ENCODE measurements around the gene TMEM255B. TPM values are rescaled to one million over a fixed set of nuclear protein-coding genes. Genes with fewer than 3 reads are reported as not detected.

Gene TMEM255B
- total RNA-seq, 2 experiments from 2014 or later = 0.61 to 0.88 TPM

DNA sequence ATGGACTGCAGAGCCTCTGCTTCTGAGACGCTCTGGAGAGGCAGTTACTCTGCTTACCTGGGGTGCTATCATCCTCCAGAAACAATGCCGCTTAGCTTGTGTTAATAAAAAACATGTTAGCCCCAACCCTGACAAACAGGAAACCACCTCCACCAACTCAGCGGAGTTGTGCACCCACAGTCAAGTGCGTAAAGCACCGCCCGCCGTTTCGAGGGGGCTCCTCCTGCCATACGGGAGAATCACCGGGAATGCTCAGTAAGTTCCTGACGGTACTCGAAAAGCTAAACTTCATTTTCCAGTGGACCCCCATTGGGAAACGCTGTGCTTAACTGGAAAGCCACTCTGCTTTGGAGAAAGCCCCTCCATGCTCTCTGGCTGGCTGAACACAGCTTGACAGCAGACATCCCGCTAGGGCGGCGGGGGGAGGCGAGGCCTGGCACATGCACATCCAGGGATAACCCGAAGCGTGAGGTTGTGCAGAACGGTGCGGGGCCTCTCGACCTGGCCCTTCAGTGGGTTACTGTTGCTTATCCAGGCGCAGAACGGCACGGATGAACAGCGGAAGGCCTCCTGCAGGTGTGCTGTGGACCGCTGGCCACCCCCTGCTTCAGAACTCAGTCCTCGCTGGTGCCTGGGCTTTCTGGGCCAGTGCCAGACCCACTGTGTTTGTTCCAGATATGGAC, 87.8 kb downstream of the TMEM255B start:
- Mint-ChIP-seq H3K4me1 (ENCODE audit: low read depth) (peaks cover 28% of the 10 kb centered on the region), H3K36me3 (no peaks in the 10 kb centered on the region), H3K27me3 (no peaks in the 10 kb centered on the region), H3K27ac (no peak overlapping the region), H3K4me3 (no peak overlapping the region), H3K9me3 (no peaks in the 10 kb centered on the region)
- DNase-seq = no peak
- CTCF ChIA-PET = no interaction called here
- intact Hi-C loops (cut with micrococcal nuclease) = no loop called here
- POLR2A ChIA-PET = no interaction called here

DNA sequence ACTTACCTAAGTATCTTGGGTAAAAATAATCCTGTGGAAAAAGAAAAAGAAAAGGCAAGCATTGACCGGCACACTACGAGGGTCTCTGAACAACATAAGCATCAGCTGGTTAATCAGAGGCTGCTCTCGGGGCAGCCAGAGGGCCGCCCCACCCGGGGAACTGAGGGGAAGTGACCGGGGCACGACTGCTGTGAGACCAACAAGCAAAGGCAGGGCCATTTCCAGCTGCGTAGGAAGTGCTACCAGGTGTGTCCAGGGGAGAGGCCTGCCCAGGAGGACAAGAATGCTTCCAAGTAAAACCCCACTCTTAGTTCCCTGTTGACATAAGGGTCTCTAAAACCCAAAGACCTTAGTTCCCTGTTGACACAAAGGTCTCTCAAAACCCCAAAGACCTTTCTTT, 89.0 kb downstream of the TMEM255B start:
- peaks cover 28% of the 10 kb centered on the region for H3K4me1 Mint-ChIP-seq (ENCODE audit: low read depth)
- H3K4me3 Mint-ChIP-seq = no peak overlapping the region
- intact Hi-C loops (cut with micrococcal nuclease) = no loop called here

DNA sequence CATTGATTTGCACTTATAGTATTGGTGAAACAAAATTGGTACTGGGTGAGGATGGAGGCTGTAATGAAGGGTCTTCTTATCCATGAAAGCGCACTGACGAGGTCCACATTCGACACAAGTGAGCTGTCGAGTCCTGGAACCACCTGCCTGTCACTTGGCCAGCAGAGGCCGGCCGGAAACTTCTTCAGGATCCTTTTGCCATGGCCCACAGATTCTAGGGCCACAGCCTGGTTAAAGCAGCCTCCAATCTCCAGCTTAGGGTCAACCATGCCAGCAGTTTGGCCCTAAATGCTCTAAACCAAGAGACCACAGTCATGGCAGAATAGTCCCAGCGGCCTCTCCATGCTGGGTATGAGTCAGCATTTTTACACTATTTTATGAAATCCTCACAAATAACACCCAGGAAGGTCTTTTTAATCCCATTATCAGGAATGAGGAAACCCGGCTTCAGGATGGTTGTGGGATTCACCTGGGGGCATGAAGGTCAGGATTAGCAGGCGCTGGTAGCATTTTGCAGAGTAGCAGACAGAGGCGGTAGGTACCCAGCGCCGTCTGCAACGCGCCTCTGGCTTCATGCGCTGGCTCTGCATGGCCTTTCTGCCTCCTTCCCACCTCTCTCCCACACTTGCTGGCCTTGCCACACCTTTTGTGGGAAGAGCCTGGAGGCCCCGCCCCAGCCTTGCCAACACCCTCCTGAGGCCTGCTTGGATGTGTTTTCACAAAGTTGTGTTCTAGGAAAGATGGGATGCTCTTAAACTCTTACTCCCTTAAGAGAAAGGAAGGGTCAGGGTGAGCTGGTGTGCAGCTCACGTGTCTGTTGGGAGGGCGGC, 89.6 kb downstream of the TMEM255B start:
- no peaks in the 10 kb centered on the region for H3K36me3 Mint-ChIP-seq
- H3K27ac Mint-ChIP-seq = no peak overlapping the region
- DNase-seq = peak; percentile 3
- H3K4me1 Mint-ChIP-seq (ENCODE audit: low read depth) = peaks cover 28% of the 10 kb centered on the region
- H3K9me3 Mint-ChIP-seq = no peaks in the 10 kb centered on the region
- ChIA-PET POLR2A (no interaction called here), CTCF (no interaction called here)
- no peaks in the 10 kb centered on the region for H3K27me3 Mint-ChIP-seq
- no peak overlapping the region for H3K4me3 Mint-ChIP-seq
- intact Hi-C loops (cut with micrococcal nuclease) = no loop called here

More for the DNA sequence above, 89.0 kb downstream of the TMEM255B start:
- no peaks in the 10 kb centered on the region for H3K36me3 Mint-ChIP-seq
- DNase-seq = peak; percentile 3
- ChIA-PET CTCF (no interaction called here), POLR2A (no interaction called here)
- no peaks in the 10 kb centered on the region for H3K9me3 Mint-ChIP-seq
- no peaks in the 10 kb centered on the region for H3K27me3 Mint-ChIP-seq
- no peak overlapping the region for H3K27ac Mint-ChIP-seq

DNA sequence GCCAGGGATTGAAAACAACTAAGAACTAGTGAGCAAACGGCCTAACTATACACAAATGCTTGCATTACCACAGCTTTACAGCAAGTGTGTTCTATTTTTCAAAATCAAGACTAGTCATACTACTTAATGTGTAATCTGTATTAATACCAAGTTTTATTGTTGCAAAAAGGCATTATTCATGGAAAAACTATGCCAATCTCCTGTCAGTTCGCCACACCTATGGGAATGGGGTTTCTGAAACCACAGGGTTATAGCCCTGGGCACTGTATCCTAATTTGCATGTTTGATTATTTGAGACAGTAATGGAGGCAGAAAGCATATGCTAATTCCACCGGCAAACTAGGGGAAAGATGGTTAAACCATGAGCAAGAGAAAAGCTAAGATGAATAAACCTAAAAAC, 90.5 kb downstream of the TMEM255B start:
- Mint-ChIP-seq H3K4me3 (no peak overlapping the region), H3K4me1 (ENCODE audit: low read depth) (peaks cover 28% of the 10 kb centered on the region), H3K27me3 (no peaks in the 10 kb centered on the region), H3K27ac (no peak overlapping the region), H3K9me3 (no peaks in the 10 kb centered on the region), H3K36me3 (no peaks in the 10 kb centered on the region)
- ChIA-PET POLR2A (no interaction called here), CTCF (no interaction called here)
- DNase-seq = no peak
- intact Hi-C loops (cut with micrococcal nuclease) = no loop called here

DNA sequence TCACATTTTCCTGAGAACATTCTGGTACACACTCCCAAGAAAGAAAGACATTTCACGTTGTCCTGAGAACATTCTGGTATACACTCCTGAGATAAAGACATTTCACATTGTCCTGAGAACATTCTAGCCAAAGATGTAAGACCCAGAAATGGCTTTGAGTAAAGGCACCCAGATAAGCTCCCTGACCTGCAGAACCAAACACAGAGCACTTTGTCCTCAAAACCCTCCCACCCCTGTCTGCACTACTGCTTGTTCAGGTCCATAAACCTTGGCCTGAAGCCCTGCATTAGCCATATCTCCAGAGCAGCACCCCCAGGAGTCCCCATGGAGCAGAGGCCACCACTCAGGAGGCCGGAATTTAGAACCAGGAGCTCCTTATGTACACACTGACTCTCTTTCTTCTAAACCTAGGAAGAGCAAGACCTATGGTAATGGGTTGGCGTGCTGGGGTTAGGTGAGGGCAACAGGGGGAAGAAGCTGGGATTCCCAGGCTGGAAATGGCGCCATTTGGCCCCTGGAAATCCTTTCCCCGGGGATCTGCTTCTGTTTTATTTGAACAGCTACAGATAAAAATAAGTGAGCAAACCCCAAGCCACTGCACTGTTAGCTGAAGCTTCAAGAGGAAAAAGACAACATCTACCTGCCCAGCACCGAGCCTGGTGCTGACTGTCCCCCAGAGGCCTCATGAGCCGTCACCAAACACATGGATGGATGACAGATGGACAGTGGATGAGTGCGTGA, 91.1 kb downstream of the TMEM255B start:
- POLR2A ChIA-PET = no interaction called here
- no peak overlapping the region for H3K27ac Mint-ChIP-seq
- H3K9me3 Mint-ChIP-seq = no peaks in the 10 kb centered on the region
- CTCF ChIA-PET = no interaction called here
- no peak for DNase-seq
- H3K27me3 Mint-ChIP-seq = no peaks in the 10 kb centered on the region
- no peak overlapping the region for H3K4me3 Mint-ChIP-seq
- peaks cover 26% of the 10 kb centered on the region for H3K4me1 Mint-ChIP-seq (ENCODE audit: low read depth)
- intact Hi-C loops (cut with micrococcal nuclease) = no loop called here
- no peaks in the 10 kb centered on the region for H3K36me3 Mint-ChIP-seq

DNA sequence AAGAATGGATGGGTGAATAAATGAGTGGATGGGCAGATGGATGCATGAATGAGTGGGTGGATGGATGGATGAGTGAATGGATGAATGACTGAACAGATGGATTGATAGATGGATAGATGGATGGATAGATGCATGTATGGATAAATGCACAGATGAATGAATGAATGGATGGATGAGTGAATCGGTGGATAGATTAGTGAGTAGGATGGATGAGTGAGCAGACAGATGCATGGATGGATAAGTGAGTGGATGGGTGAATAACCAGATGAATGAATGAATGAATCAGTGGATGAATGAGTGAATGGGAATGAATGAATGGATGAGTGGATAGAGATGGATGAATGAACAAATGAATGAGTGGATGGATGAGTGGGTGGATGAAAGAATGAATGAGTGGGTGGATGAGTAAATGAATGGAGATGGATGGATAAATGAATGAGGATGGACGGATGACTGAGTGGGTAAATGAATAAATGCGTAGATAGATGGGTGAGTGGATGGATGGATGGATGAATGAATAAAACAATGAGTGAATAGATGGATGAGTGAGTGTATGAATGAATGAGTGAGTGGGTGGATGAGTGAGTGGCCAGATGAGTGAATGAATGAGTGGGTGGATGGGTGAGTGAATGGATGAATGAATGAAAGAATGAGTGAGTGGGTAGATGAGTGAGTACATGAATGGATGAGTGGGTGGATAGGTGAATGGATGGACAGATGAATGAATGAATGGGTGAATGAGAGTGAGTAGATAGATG, 91.9 kb downstream of the TMEM255B start:
- Mint-ChIP-seq H3K4me3 (no peak overlapping the region), H3K9me3 (no peaks in the 10 kb centered on the region)
- POLR2A ChIA-PET = no interaction called here

DNA sequence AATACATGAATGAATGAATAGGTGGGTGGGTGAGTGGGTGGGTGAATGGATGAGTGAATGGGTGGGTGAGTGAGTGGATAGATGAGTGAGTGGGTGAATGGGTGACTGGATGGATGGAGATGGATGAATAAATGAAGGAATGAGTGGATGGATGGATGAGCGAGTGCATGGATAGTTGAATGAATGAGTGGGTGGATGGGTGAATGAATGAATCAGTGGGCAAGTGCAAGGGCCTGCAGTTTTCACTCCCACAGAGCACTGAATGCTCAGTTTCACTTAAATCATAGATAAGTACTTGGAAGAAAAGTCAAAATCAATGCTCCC, 92.4 kb downstream of the TMEM255B start:
- CTCF ChIA-PET = interaction anchor here (0.6 kb wide), 1 partner anchor 110 kb away, joined by 3 read pairs; no protein-coding TSS in a partner anchor

More for the DNA sequence above, 91.9 kb downstream of the TMEM255B start:
- no peaks in the 10 kb centered on the region for H3K36me3 Mint-ChIP-seq
- H3K4me1 Mint-ChIP-seq (ENCODE audit: low read depth) = peaks cover 19% of the 10 kb centered on the region
- intact Hi-C loops (cut with micrococcal nuclease) = no loop called here
- CTCF ChIA-PET = no interaction called here
- H3K27ac Mint-ChIP-seq = no peak overlapping the region
- H3K27me3 Mint-ChIP-seq = no peaks in the 10 kb centered on the region
- no peak for DNase-seq

DNA sequence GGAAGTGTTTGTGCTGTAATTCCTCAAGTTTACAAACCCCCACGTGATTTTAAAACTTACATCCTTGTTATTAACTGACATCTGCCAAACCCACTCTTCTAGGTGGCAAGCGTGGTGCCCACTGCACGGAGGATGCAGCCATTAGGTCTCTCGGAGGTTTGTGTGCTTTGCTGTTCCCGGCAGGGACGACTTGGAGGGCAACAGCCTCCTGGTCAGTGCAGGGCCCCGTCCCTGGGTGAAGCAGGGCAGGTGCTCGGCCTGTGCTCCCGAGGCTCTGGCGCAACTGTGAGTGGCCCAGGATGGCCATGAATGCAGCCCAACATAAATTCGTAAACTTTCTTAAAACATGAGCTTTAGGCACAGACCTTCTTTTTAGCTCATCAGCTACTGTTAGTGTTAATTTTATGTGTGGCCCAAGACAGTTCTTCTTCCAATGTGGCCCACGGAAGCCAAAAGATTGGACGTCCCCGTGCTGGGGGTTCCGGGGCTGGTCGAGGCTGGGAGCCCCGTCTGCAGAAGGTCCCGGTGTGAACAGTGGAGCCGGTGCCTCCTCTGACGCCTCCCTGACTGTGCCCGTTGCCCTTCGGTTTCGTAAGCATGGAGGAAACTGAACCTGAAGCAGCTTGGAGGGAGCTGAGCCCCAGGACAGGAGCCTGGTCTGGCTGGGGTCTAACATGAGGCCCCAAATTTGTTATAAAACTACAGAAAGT, 93.0 kb downstream of the TMEM255B start:
- H3K9me3 Mint-ChIP-seq = no peaks in the 10 kb centered on the region
- peak; percentile 7 for DNase-seq
- intact Hi-C loops (cut with micrococcal nuclease) = no loop called here
- ChIA-PET CTCF (interaction anchor here (0.6 kb wide), 1 partner anchor 111 kb away, joined by 3 read pairs; no protein-coding TSS in a partner anchor), POLR2A (no interaction called here)
- H3K36me3 Mint-ChIP-seq = no peaks in the 10 kb centered on the region
- no peak overlapping the region for H3K27ac Mint-ChIP-seq
- no peaks in the 10 kb centered on the region for H3K27me3 Mint-ChIP-seq
- peaks cover 8% of the 10 kb centered on the region for H3K4me1 Mint-ChIP-seq (ENCODE audit: low read depth)
- H3K4me3 Mint-ChIP-seq = no peak overlapping the region

More for the DNA sequence above, 92.4 kb downstream of the TMEM255B start:
- no peak overlapping the region for H3K27ac Mint-ChIP-seq
- H3K36me3 Mint-ChIP-seq = no peaks in the 10 kb centered on the region
- intact Hi-C loops (cut with micrococcal nuclease) = no loop called here
- H3K4me3 Mint-ChIP-seq = no peak overlapping the region
- peaks cover 13% of the 10 kb centered on the region for H3K4me1 Mint-ChIP-seq (ENCODE audit: low read depth)
- H3K9me3 Mint-ChIP-seq = no peaks in the 10 kb centered on the region
- peak; percentile 4 for DNase-seq
- no peaks in the 10 kb centered on the region for H3K27me3 Mint-ChIP-seq
- POLR2A ChIA-PET = no interaction called here

DNA sequence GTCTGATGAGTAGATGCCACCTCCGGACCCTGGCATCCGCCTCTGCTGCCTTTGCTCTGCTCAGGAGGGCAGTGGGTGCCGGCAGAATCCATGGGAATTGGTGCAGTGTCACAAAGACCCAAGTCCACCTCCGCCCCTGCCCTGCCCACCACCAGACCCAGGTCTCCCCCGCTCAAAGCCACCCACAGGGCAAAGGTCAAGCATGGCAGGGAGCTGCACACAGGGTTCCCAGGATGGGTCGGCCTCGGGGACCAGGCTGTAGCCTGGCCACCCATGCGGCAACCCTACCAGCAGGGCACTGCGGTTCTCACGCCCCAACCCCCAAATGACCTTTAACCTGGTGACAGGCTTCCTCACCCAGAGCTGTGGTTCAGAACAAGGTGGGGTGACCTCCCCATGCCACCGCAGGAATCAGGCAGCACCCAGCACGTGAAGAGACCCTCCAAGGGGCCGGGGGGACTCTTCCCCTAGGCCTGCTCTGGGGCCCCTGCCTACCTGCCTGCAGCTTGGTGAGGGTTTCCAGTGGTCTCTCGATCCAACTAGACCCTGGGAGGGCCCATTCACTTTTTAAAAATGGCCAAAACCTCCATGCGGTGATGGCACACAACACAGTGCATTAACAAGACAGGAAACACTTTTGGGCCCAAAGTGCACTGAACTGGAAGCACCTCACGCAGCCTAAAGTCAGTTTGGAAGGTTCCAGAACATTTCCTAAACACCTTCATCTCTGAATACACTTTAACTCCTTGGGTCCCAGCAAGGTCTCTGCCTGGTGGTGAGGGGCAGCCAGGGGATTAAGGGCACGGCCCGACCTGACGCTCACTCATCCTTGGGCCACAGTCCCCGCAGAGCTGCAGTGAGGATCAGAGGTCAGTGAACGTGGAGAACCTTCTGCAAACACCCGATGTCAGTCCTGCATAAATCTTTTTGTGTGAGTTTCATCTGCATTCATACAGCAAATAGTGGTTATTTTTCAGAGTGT, 93.8 kb downstream of the TMEM255B start:
- intact Hi-C loops (cut with micrococcal nuclease) = no loop called here
- no peaks in the 10 kb centered on the region for H3K9me3 Mint-ChIP-seq
- no peaks in the 10 kb centered on the region for H3K36me3 Mint-ChIP-seq
- no peak overlapping the region for H3K27ac Mint-ChIP-seq
- peak; percentile 5 for DNase-seq
- no peaks in the 10 kb centered on the region for H3K27me3 Mint-ChIP-seq
- POLR2A ChIA-PET = no interaction called here
- CTCF ChIA-PET = no interaction called here
- H3K4me1 Mint-ChIP-seq (ENCODE audit: low read depth) = peaks cover 8% of the 10 kb centered on the region
- no peak overlapping the region for H3K4me3 Mint-ChIP-seq

DNA sequence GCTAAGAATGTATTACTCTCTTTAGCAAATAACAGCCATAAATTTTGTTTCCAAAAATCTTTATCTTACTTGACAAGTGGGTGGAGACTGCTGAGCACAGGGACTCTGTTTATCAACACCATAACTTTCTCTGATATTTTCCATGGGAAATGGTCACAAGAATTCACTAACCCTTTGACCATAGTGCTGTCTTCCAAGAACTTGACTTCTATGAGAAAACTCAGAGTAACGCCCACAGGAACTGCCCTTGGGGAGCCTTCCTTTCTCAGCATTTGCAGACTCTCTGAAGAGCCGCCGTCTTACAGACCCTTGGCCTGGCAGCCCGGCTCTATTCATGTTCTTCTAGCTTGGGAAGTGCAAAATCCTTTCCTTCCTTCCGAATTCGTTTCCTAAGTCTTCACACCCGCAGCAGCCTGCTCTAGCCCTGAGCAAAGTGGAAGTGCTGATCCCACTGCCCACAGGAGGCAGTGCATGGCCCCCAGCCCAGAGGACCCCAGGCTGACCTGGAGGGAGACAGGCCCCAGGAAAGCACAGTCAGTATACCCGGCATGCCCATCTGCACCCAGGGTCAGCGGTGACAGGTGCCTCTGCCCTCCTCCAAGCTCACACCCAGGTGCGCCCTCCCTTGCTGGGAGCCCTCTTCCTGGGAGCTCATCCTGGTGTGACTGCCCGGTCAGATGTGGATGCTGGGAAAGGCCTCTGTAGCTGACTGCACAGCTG, 94.7 kb downstream of the TMEM255B start:
- POLR2A ChIA-PET = no interaction called here
- Mint-ChIP-seq H3K27me3 (no peaks in the 10 kb centered on the region), H3K9me3 (peaks cover 3% of the 10 kb centered on the region), H3K4me1 (ENCODE audit: low read depth) (peaks cover 8% of the 10 kb centered on the region), H3K4me3 (no peak overlapping the region), H3K36me3 (no peaks in the 10 kb centered on the region), H3K27ac (no peak overlapping the region)
- intact Hi-C loops (cut with micrococcal nuclease) = no loop called here
- DNase-seq = peak; percentile 5
- CTCF ChIA-PET = no interaction called here
